Neural cell (in vitro differentiated cells): ENCODE measurements around the gene CPE. TPM values are rescaled to one million over a fixed set of nuclear protein-coding genes. Genes with fewer than 3 reads are reported as not detected.

Experiments used
- H2AFZ ChIP-seq: fragments of 200-600, 300-800 bp; sonication (generic), shearing (Covaris generic); 2 replicates; pipeline ENCODE4 v1.6.0; 2014; ENCODE audit warnings: low read depth, mild to moderate bottlenecking, antibody characterized with exemption, low read length, moderate library complexity
- H3F3A ChIP-seq: fragments of 200-600 bp; shearing (Covaris generic); 2 replicates; pipeline ENCODE4 v1.6.1; 2016; ENCODE audit warnings: mild to moderate bottlenecking, moderate library complexity, mixed read lengths, antibody characterized with exemption, low read length; ENCODE audit not compliant: insufficient read depth, poor library complexity, severe bottlenecking
- H3K27ac ChIP-seq: fragments of 200-600, 300-800 bp; sonication (generic), shearing (Covaris generic); 2 replicates; pipeline ENCODE4 v1.5.1; 2014; ENCODE audit warnings: mild to moderate bottlenecking, low read length, moderate library complexity
- H3K27me3 ChIP-seq: fragments of 300-800, 200-600 bp; sonication (generic), shearing (Covaris generic); 2 replicates; pipeline ENCODE4 v1.6.0; 2014; ENCODE audit warnings: mild to moderate bottlenecking, low read depth, low read length, moderate library complexity; ENCODE audit not compliant: insufficient read depth
- H3K36me3 ChIP-seq: fragments of 300-800, 200-600 bp; sonication (generic), shearing (Covaris generic); 2 replicates; pipeline ENCODE4 v1.5.1; 2014; ENCODE audit warnings: mild to moderate bottlenecking, antibody characterized with exemption, low read length, moderate library complexity; ENCODE audit not compliant: insufficient read depth
- H3K4me2 ChIP-seq: fragments of 300-800, 200-600 bp; sonication (generic), shearing (Covaris generic); 2 replicates; pipeline ENCODE4 v1.6.0; 2014; ENCODE audit warnings: mild to moderate bottlenecking, low read length
- H3K4me3 ChIP-seq: fragments of 300-800, 200-600 bp; sonication (generic), shearing (Covaris generic); 2 replicates; pipeline ENCODE4 v1.5.1; 2014; ENCODE audit warnings: mild to moderate bottlenecking, low read length, moderate library complexity
- H3K79me2 ChIP-seq: fragments of 200-600 bp; shearing (Covaris generic); replicated peaks from 2 replicates; pipeline ENCODE4 v1.6.0; 2014; ENCODE audit warnings: mild to moderate bottlenecking, low read length, moderate library complexity; ENCODE audit not compliant: insufficient read depth
- H3K9ac ChIP-seq: fragments of 300-800, 200-600 bp; sonication (generic), shearing (Covaris generic); 2 replicates; pipeline ENCODE4 v1.6.1; 2016; ENCODE audit warnings: mild to moderate bottlenecking, low read length, mixed read lengths
- H3K9me2 ChIP-seq: fragments of 200-600 bp; shearing (Covaris generic); 2 replicates; pipeline ENCODE4 v1.6.1; 2016; ENCODE audit warnings: mild to moderate bottlenecking, low read length, mixed read lengths; ENCODE audit not compliant: insufficient read depth
- H3K9me3 ChIP-seq: fragments of 200-600, 300-800 bp; sonication (generic), shearing (Covaris generic); 2 replicates; pipeline ENCODE4 v1.6.1; 2016; ENCODE audit warnings: mild to moderate bottlenecking, mixed run types, low read length, moderate library complexity, mixed read lengths
- H4K20me1 ChIP-seq: fragments of 200-600 bp; shearing (Covaris generic); 2 replicates; pipeline ENCODE4 v1.6.1; 2016; ENCODE audit warnings: mild to moderate bottlenecking, mixed run types; ENCODE audit not compliant: insufficient read depth
- EP300 ChIP-seq: fragments of 450-650 bp; conservative IDR thresholded peaks from 2 replicates; pipeline ENCODE4 v1.6.1; 2014; ENCODE audit warnings: antibody characterized with exemption, mild to moderate bottlenecking, moderate library complexity; ENCODE audit not compliant: poor library complexity, severe bottlenecking
- EZH2 ChIP-seq: fragments of 200-600, 300-800 bp; shearing (Covaris generic), sonication (generic); IDR thresholded peaks from 2 replicates; pipeline ENCODE4 v1.6.1; 2014; ENCODE audit warnings: antibody characterized with exemption, low read length, borderline replicate concordance, mild to moderate bottlenecking; ENCODE audit not compliant: insufficient read depth, poor library complexity, severe bottlenecking
- MXI1 ChIP-seq: fragments of 450-650 bp; conservative IDR thresholded peaks from 2 replicates; pipeline ENCODE4 v1.6.1; 2014; ENCODE audit warnings: antibody characterized with exemption, mild to moderate bottlenecking; ENCODE audit not compliant: poor library complexity, severe bottlenecking
- POLR2AphosphoS5 ChIP-seq: IDR thresholded peaks from 2 replicates; pipeline ENCODE4 v1.6.1; 2012
- RAD21 ChIP-seq: fragments of 450-650 bp; conservative IDR thresholded peaks from 2 replicates; pipeline ENCODE4 v1.6.1; 2014; ENCODE audit warnings: antibody characterized with exemption, mild to moderate bottlenecking, moderate library complexity
- REST ChIP-seq: IDR thresholded peaks from 2 replicates; pipeline ENCODE4 v1.6.1; 2012; ENCODE audit warnings: borderline replicate concordance
- SMC3 ChIP-seq: fragments of 450-650 bp; conservative IDR thresholded peaks from 2 replicates; pipeline ENCODE4 v1.6.1; 2014; ENCODE audit warnings: antibody characterized with exemption, mild to moderate bottlenecking, moderate library complexity; ENCODE audit not compliant: poor library complexity
- TAF1 ChIP-seq: IDR thresholded peaks from 2 replicates; pipeline ENCODE4 v1.6.1; 2012; ENCODE audit warnings: low read depth
- polyA plus RNA-seq: library from polyadenylated mRNA; depleted of rRNA; stranded (reverse); fragments of >200 nt; gene quantifications from 2 replicates; pipeline ENCODE4 v1.2.3, GENCODE V29; 2014
- TF ChIP-seq, protein P1 (sequence below): fragments of 450-650 bp; IDR thresholded peaks from 2 replicates; pipeline ENCODE4 v1.5.1; 2014; ENCODE audit warnings: antibody characterized with exemption, mild to moderate bottlenecking, moderate library complexity; ENCODE audit not compliant: poor library complexity, severe bottlenecking

CPE gene
- polyA plus RNA-seq, 1 donor from 2014 or later, result 678 TPM

- Histone ChIP-seq H3K27ac (no peak overlapping the region), H3K27me3 (no peaks in the 10 kb centered on the region), H3K9ac (no peak overlapping the region), H3K4me2 (no peak overlapping the region), H3K36me3 (no peaks in the 10 kb centered on the region), H3K9me2 (no peaks in the 10 kb centered on the region), H3K79me2 (no peaks in the 10 kb centered on the region), H4K20me1 (no peaks in the 10 kb centered on the region), H3K4me3 (no peak overlapping the region), H3F3A (no peaks in the 10 kb centered on the region), H2AFZ (no peak overlapping the region), H3K9me3 (no peaks in the 10 kb centered on the region)
- TF ChIP-seq MXI1 (no peak), RAD21 (no peak), TAF1 (no peak)
Measured at GRCh38 chr4:165507381-165507780, 128.6 kb downstream of the CPE start.

DNA sequence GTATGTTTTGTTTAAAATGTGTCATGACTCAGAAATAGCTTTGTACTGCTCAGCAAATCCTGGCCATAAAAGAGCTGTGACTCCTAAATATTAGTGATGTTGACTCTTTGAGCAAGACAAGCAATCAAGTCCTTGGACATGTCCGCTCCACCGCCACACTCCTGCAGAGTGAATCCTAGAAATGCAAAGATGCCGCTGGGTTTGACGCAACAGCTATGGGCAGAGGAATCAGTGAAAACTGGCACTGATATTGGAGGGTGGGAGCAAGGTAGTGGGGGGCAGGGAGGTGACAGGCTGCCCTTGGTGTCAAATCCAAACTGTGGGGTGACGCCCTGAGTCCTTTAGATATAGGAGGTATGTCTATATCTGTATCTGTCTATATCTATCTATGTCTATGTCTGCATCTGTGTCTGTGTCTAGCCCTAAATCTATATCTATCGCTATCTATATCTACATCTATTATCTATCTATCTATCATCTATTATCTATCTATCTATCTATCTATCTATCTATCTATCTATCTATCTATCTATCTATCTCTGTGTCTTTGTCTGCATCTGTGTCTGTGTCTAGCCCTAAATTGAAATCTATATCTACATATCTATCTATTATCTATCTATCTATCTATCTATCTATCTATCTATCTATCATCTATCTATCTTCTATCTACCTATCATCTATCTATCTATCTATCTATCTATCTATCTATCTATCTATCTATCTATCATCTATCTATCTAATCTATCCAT is 129.7 kb downstream of the CPE start:
- no peaks in the 10 kb centered on the region for H3K27me3 ChIP-seq
- H3K4me2 ChIP-seq, result no peak overlapping the region
- H3K79me2 ChIP-seq, result no peaks in the 10 kb centered on the region
- no peaks in the 10 kb centered on the region for H3K9me2 ChIP-seq
- H3K27ac ChIP-seq, result no peak overlapping the region
- H3F3A ChIP-seq, result no peaks in the 10 kb centered on the region
- no peaks in the 10 kb centered on the region for H3K9me3 ChIP-seq
- TF ChIP-seq TAF1 (no peak), POLR2AphosphoS5 (no peak), EP300 (no peak), SMC3 (no peak), MXI1 (no peak), EZH2 (no peak), REST (no peak), RAD21 (no peak)
- TF ChIP-seq, protein P1, sequence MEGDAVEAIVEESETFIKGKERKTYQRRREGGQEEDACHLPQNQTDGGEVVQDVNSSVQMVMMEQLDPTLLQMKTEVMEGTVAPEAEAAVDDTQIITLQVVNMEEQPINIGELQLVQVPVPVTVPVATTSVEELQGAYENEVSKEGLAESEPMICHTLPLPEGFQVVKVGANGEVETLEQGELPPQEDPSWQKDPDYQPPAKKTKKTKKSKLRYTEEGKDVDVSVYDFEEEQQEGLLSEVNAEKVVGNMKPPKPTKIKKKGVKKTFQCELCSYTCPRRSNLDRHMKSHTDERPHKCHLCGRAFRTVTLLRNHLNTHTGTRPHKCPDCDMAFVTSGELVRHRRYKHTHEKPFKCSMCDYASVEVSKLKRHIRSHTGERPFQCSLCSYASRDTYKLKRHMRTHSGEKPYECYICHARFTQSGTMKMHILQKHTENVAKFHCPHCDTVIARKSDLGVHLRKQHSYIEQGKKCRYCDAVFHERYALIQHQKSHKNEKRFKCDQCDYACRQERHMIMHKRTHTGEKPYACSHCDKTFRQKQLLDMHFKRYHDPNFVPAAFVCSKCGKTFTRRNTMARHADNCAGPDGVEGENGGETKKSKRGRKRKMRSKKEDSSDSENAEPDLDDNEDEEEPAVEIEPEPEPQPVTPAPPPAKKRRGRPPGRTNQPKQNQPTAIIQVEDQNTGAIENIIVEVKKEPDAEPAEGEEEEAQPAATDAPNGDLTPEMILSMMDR, result no peak
- no peaks in the 10 kb centered on the region for H4K20me1 ChIP-seq
- H3K36me3 ChIP-seq, result no peaks in the 10 kb centered on the region
- H2AFZ ChIP-seq, result no peak overlapping the region
- H3K4me3 ChIP-seq, result no peak overlapping the region
- H3K9ac ChIP-seq, result no peak overlapping the region
